Astrocyte (in vitro differentiated cells and primary cell): ENCODE results near the gene CTSS.

Experiments
- CTCF ChIP-seq: IDR thresholded peaks from 2 replicates; pipeline ENCODE4 v1.5.1; 2011; ENCODE audit warnings: low read depth, mild to moderate bottlenecking, inconsistent platforms, low read length, moderate library complexity; ENCODE audit not compliant: insufficient read depth
- EZH2 ChIP-seq: IDR thresholded peaks from 2 replicates; pipeline ENCODE4 v1.6.1; 2012; ENCODE audit warnings: mild to moderate bottlenecking, low read length, inconsistent platforms; ENCODE audit not compliant: insufficient read depth

GRCh38 chr1:150724336-150724735 is 41.2 kb downstream of the CTSS start:
- TF ChIP-seq CTCF (no peak), EZH2 (no peak)
